HUDEP-2 (cell line): Measurements from ENCODE around the gene KCNAB1.

ENCODE experiments used
- DNase-seq, 76 experiments: peaks; one replicate each; lab custom pipeline; 2025; ENCODE audit not compliant: unreplicated experiment in 76 of 76; lab: John Stamatoyannopoulos, UW

KCNAB1 gene

GRCh38 chr3:156516284-156516683 lies 395.9 kb downstream of the KCNAB1 start:
- no peak for DNase-seq

- no peak for DNase-seq
Observed at GRCh38 chr3:156516961-156517360, 396.6 kb downstream of the KCNAB1 start.

GRCh38 chr3:156518726-156519125 lies 398.3 kb downstream of the KCNAB1 start:
- no peak for DNase-seq

GRCh38 chr3:156519758-156520162 lies 399.4 kb downstream of the KCNAB1 start:
- DNase-seq: no peak

- DNase-seq: no peak
Observed at GRCh38 chr3:156522673-156523072, 402.3 kb downstream of the KCNAB1 start.

- no peak for DNase-seq
Observed at GRCh38 chr3:156525808-156526207, 405.4 kb downstream of the KCNAB1 start.

- no peak for DNase-seq
Observed at GRCh38 chr3:156527060-156527459, 406.7 kb downstream of the KCNAB1 start.

- DNase-seq: no peak
Observed at GRCh38 chr3:156530980-156531379, 410.6 kb downstream of the KCNAB1 start.

GRCh38 chr3:156532730-156533129 lies 412.4 kb downstream of the KCNAB1 start:
- no peak for DNase-seq

- DNase-seq: no peak
Observed at GRCh38 chr3:156533205-156533604, 412.8 kb downstream of the KCNAB1 start.

GRCh38 chr3:156535162-156535627 lies 414.8 kb downstream of the KCNAB1 start:
- DNase-seq: no peak

GRCh38 chr3:156535798-156536197 lies 415.4 kb downstream of the KCNAB1 start:
- DNase-seq: no peak

GRCh38 chr3:156536524-156537316 lies 416.3 kb downstream of the KCNAB1 start:
- no peak for DNase-seq

- DNase-seq: no peak
Observed at GRCh38 chr3:156539051-156539450, 418.7 kb downstream of the KCNAB1 start.

- no peak for DNase-seq
Observed at GRCh38 chr3:156539802-156540201, 419.4 kb downstream of the KCNAB1 start.

GRCh38 chr3:156542101-156543042 lies 422.0 kb downstream of the KCNAB1 start:
- no peak for DNase-seq

GRCh38 chr3:156543043-156543555 lies 422.7 kb downstream of the KCNAB1 start:
- DNase-seq: no peak

- DNase-seq: no peak
Observed at GRCh38 chr3:156547637-156548036, 427.3 kb downstream of the KCNAB1 start.

- no peak for DNase-seq
Observed at GRCh38 chr3:156548041-156548687, 427.8 kb downstream of the KCNAB1 start.

GRCh38 chr3:156548902-156549301 lies 428.5 kb downstream of the KCNAB1 start:
- DNase-seq: no peak

GRCh38 chr3:156551261-156551660 lies 430.9 kb downstream of the KCNAB1 start:
- no peak for DNase-seq
